Lung (tissue), 12 donors: ENCODE measurements around the gene POLA1. TPM values are rescaled to one million over a fixed set of nuclear protein-coding genes. Genes with fewer than 3 reads are reported as not detected.

ENCODE experiments used
- ATAC-seq: fragments of 200-7000 bp; cut with Tn5 transposase; one replicate; pipeline ENCODE4 v1.9.1; 2020; ENCODE audit warnings: moderate number of reproducible peaks; ENCODE audit not compliant: insufficient read depth, low FRiP score
- DNase-seq, 3 donors: peaks; one replicate each; pipeline ENCODE4 v3.0.0-alpha.2; 2013 to 2017
- H3K27ac ChIP-seq, 2 donors: one replicate each; pipeline ENCODE4 v1.5.1; 2013; ENCODE audit warnings: mild to moderate bottlenecking in 2 of 2, moderate library complexity in 2 of 2, control low read depth in 1 of 2, inconsistent platforms in 1 of 2, low read depth in 1 of 2, low read length in 1 of 2
- H3K27me3 ChIP-seq, 3 donors: one replicate each; pipeline ENCODE4 v1.5.1; 2013; ENCODE audit warnings: low read length in 2 of 3; ENCODE audit not compliant: control insufficient read depth in 3 of 3, insufficient read depth in 3 of 3
- H3K36me3 ChIP-seq, 4 donors: one replicate each; pipeline ENCODE4 v1.5.1; 2013; ENCODE audit warnings: low read length in 4 of 4, mild to moderate bottlenecking in 1 of 4, moderate library complexity in 1 of 4; ENCODE audit not compliant: control insufficient read depth in 4 of 4, insufficient read depth in 4 of 4
- H3K4me1 ChIP-seq, 5 donors: one replicate each; pipeline ENCODE4 v1.5.1; 2013; ENCODE audit warnings: low read length in 5 of 5, mild to moderate bottlenecking in 2 of 5, moderate library complexity in 1 of 5; ENCODE audit not compliant: control insufficient read depth in 5 of 5, insufficient read depth in 5 of 5
- H3K4me3 ChIP-seq: one replicate; pipeline ENCODE4 v1.5.1; 2013; ENCODE audit warnings: mild to moderate bottlenecking, control low read depth, moderate library complexity
- H3K9ac ChIP-seq, 2 donors: one replicate each; pipeline ENCODE4 v1.5.1; 2013; ENCODE audit warnings: low read length in 2 of 2, control low read depth in 1 of 2; ENCODE audit not compliant: insufficient read depth in 1 of 2
- H3K9me3 ChIP-seq, 4 donors: one replicate each; pipeline ENCODE4 v1.5.1; 2013; ENCODE audit warnings: low read length in 3 of 4, mild to moderate bottlenecking in 1 of 4, moderate library complexity in 1 of 4; ENCODE audit not compliant: control insufficient read depth in 4 of 4, insufficient read depth in 3 of 4
- CTCF ChIP-seq: IDR thresholded peaks from 2 replicates; pipeline ENCODE4 v1.5.1; 2012; ENCODE audit warnings: mild to moderate bottlenecking; ENCODE audit errors: control extremely low read depth, extremely low read depth
- WGBS, 2 donors: extraction: QIAGEN DNeasy Blood & Tissue Kit; methylation state at CpG; one replicate each; pipeline ENCODE4 v1.1.7; 2013; 5-methylcytosine and 5-hydroxymethylcytosine counted together
- polyA plus RNA-seq, 2 donors: library from polyadenylated mRNA; stranded (reverse); fragments of 200-250 nt; gene quantifications; one replicate each; pipeline ENCODE4 v1.2.1, GENCODE V29; 2013
- total RNA-seq, 2 donors: library from RNA; depleted of rRNA in 1 of 2; stranded (reverse); fragments of >200 nt in 1 of 2; gene quantifications; one replicate each; pipeline ENCODE4 v1.2.1, GENCODE V29; 2014 to 2021
- donor health status: control.
- donor health status: control.
- donor health status: Bipolar disorder and iron deficiency.
- donor health status: healthy.
- donor health status: DM: yes; HTN: yes; CAD: no.

Gene POLA1
- total and polyA plus RNA-seq, 4 donors, result 2.4 to 18.7 (median 6.1) TPM

DNA sequence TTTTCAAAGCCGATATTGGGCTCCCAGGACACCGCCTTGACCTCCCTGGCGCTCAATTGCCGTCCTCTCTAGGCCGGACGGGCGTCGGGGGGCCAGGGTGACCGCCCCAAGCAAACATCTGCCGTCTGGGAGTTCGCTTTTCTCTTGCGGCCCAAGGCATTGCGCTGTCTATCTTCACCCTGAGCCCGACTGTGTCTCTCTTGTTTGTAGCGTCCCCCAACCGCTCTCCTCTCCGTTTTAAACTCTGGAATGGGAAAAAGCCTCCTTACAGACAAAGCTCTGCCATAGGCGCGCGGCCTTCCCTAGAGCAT is 322.6 kb downstream of the POLA1 start:
- DNase-seq, result peak in 1 of 3 donors; percentile 4
- Histone ChIP-seq H3K27me3 (peaks cover 22 to 84% (median 82%) of the 10 kb centered on the region in 3 donors), H3K9ac (no peak overlapping the region), H3K4me1 (peaks cover 0 to 13% (median 0%) of the 10 kb centered on the region in 5 donors), H3K36me3 (no peaks in the 10 kb centered on the region), H3K27ac (no peak overlapping the region), H3K9me3 (peaks cover 0 to 21% (median 0%) of the 10 kb centered on the region in 4 donors), H3K4me3 (no peak overlapping the region)
- no peak for TF ChIP-seq CTCF
- no peak for ATAC-seq
- 22 to 38% methylated on average over 17 to 20 of the region's 20 CpGs for WGBS, 2 donors

GRCh38 chrX:25016938-25017598 is 323.4 kb downstream of the POLA1 start:
- Histone ChIP-seq H3K9me3 (peaks cover 0 to 21% (median 0%) of the 10 kb centered on the region in 4 donors), H3K27me3 (peaks cover 23 to 84% (median 82%) of the 10 kb centered on the region in 3 donors), H3K4me1 (peaks cover 0 to 13% (median 0%) of the 10 kb centered on the region in 5 donors), H3K27ac (no peak overlapping the region), H3K36me3 (no peaks in the 10 kb centered on the region), H3K4me3 (no peak overlapping the region), H3K9ac (no peak overlapping the region)
- no peak for TF ChIP-seq CTCF
- 20 to 26% methylated on average over 17 of the region's 17 CpGs for WGBS, 2 donors
- DNase-seq (peak in 1 of 3 donors; percentile 3), ATAC-seq (no peak)

DNA sequence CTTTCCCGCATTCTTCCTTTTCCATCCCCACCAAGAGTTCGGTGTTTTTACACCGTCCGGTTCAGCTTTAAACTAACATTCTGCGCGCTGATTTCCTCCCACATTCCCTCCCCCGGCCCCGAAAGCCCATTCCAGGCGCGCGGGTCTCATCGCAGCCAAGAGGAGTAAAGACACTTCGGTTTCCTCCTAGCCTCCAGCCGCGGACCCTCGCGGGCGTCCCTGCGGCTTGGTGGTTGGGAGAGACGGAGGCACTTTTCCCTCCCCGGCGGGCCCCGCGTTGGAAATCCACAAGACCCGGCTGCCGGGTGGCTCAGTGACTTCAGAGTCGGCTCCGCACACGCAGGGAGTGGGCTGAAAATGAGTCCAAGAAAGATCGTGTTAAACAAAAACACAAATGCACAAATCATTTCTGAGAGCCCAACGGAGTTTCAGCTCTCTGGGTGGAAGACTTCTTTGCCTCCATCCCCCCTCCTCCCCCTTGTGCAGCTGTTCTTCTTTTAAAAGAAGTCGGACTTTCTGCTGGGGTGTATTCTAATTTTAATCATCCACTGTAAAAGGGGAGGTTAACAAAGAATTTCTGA is 324.0 kb downstream of the POLA1 start:
- Histone ChIP-seq H3K4me3 (no peak overlapping the region), H3K27me3 (peaks cover 23 to 86% (median 83%) of the 10 kb centered on the region in 3 donors), H3K9me3 (peaks cover 0 to 21% (median 0%) of the 10 kb centered on the region in 4 donors), H3K4me1 (peaks cover 0 to 11% (median 0%) of the 10 kb centered on the region in 5 donors), H3K9ac (no peak overlapping the region), H3K36me3 (no peaks in the 10 kb centered on the region), H3K27ac (no peak overlapping the region)
- TF ChIP-seq CTCF, result no peak
- ATAC-seq, result no peak
- DNase-seq, result peak in 1 of 3 donors; percentile 23
- WGBS, 2 donors, result 1 to 20% methylated on average over 30 to 32 of the region's 32 CpGs
